Mononuclear cell (primary cell): Measurements from ENCODE around the gene FNBP1. TPM values are rescaled to one million over a fixed set of nuclear protein-coding genes. Genes with fewer than 3 reads are reported as not detected.

Experiments used
- H3K27me3 ChIP-seq: 2 replicates; pipeline ENCODE4 v1.6.0; 2011; ENCODE audit warnings: low read length, control low read depth; ENCODE audit not compliant: insufficient read depth
- H3K4me1 ChIP-seq: 2 replicates; pipeline ENCODE4 v1.5.1; 2011; ENCODE audit warnings: mild to moderate bottlenecking, low read length, control low read depth; ENCODE audit not compliant: insufficient read depth
- H3K4me3 ChIP-seq: 2 replicates; pipeline ENCODE4 v1.5.1; 2011; ENCODE audit warnings: mild to moderate bottlenecking, low read length, moderate library complexity
- H3K9me3 ChIP-seq: 2 replicates; pipeline ENCODE4 v1.5.1; 2011; ENCODE audit warnings: low read depth, mild to moderate bottlenecking, control low read depth, low read length
- total RNA-seq: library from RNA; depleted of rRNA; stranded (reverse); fragments of >200 nt; gene quantifications from one replicate; pipeline ENCODE4 v1.2.3, GENCODE V29; 2012

Gene FNBP1
- total RNA-seq, 1 donor: 193 TPM

- H3K4me3 ChIP-seq: no peak overlapping the region
- H3K9me3 ChIP-seq: no peaks in the 10 kb centered on the region
- H3K4me1 ChIP-seq: peaks cover 24% of the 10 kb centered on the region
- no peaks in the 10 kb centered on the region for H3K27me3 ChIP-seq
These were observed 168.5 kb downstream of the FNBP1 start for GRCh38 chr9:129874261-129875101.

- H3K4me1 ChIP-seq: peaks cover 32% of the 10 kb centered on the region
- H3K27me3 ChIP-seq: no peaks in the 10 kb centered on the region
- H3K9me3 ChIP-seq: no peaks in the 10 kb centered on the region
- H3K4me3 ChIP-seq: no peak overlapping the region
These were observed 169.3 kb downstream of the FNBP1 start for GRCh38 chr9:129873563-129874190.

GRCh38 chr9:129871046-129871445 is 171.9 kb downstream of the FNBP1 start:
- no peak overlapping the region for H3K4me3 ChIP-seq
- H3K9me3 ChIP-seq: no peaks in the 10 kb centered on the region
- H3K4me1 ChIP-seq: peaks cover 46% of the 10 kb centered on the region
- H3K27me3 ChIP-seq: no peaks in the 10 kb centered on the region

GRCh38 chr9:129869585-129870501 is 173.1 kb downstream of the FNBP1 start:
- H3K4me3 ChIP-seq: no peak overlapping the region
- no peaks in the 10 kb centered on the region for H3K9me3 ChIP-seq
- H3K4me1 ChIP-seq: peaks cover 58% of the 10 kb centered on the region
- no peaks in the 10 kb centered on the region for H3K27me3 ChIP-seq

GRCh38 chr9:129868872-129869486 is 174.0 kb downstream of the FNBP1 start:
- Histone ChIP-seq H3K4me1 (peaks cover 58% of the 10 kb centered on the region), H3K27me3 (no peaks in the 10 kb centered on the region), H3K4me3 (no peak overlapping the region), H3K9me3 (no peaks in the 10 kb centered on the region)

GRCh38 chr9:129868023-129868871 is 174.7 kb downstream of the FNBP1 start:
- no peaks in the 10 kb centered on the region for H3K27me3 ChIP-seq
- H3K9me3 ChIP-seq: no peaks in the 10 kb centered on the region
- no peak overlapping the region for H3K4me3 ChIP-seq
- H3K4me1 ChIP-seq: peaks cover 64% of the 10 kb centered on the region

GRCh38 chr9:129867136-129868022 is 175.6 kb downstream of the FNBP1 start:
- H3K4me3 ChIP-seq: no peak overlapping the region
- H3K27me3 ChIP-seq: no peaks in the 10 kb centered on the region
- H3K4me1 ChIP-seq: peaks cover 72% of the 10 kb centered on the region
- no peaks in the 10 kb centered on the region for H3K9me3 ChIP-seq

- Histone ChIP-seq H3K4me1 (peaks cover 80% of the 10 kb centered on the region), H3K9me3 (no peaks in the 10 kb centered on the region), H3K4me3 (no peak overlapping the region), H3K27me3 (no peaks in the 10 kb centered on the region)
These were observed 176.4 kb downstream of the FNBP1 start for GRCh38 chr9:129866394-129867135.

GRCh38 chr9:129865668-129866320 is 177.2 kb downstream of the FNBP1 start:
- Histone ChIP-seq H3K27me3 (no peaks in the 10 kb centered on the region), H3K4me3 (no peak overlapping the region), H3K9me3 (no peaks in the 10 kb centered on the region), H3K4me1 (peaks cover 82% of the 10 kb centered on the region)

GRCh38 chr9:129864991-129865647 is 177.9 kb downstream of the FNBP1 start:
- H3K9me3 ChIP-seq: no peaks in the 10 kb centered on the region
- no peaks in the 10 kb centered on the region for H3K27me3 ChIP-seq
- no peak overlapping the region for H3K4me3 ChIP-seq
- peaks cover 77% of the 10 kb centered on the region for H3K4me1 ChIP-seq

GRCh38 chr9:129863059-129863690 is 179.8 kb downstream of the FNBP1 start:
- Histone ChIP-seq H3K27me3 (no peaks in the 10 kb centered on the region), H3K4me1 (peaks cover 57% of the 10 kb centered on the region), H3K4me3 (no peak overlapping the region), H3K9me3 (no peaks in the 10 kb centered on the region)

GRCh38 chr9:129861447-129861827 is 181.6 kb downstream of the FNBP1 start:
- Histone ChIP-seq H3K4me1 (peaks cover 40% of the 10 kb centered on the region), H3K4me3 (no peak overlapping the region), H3K9me3 (no peaks in the 10 kb centered on the region), H3K27me3 (no peaks in the 10 kb centered on the region)
